Hepatocyte (in vitro differentiated cells): ENCODE measurements around the gene THUMPD1. TPM values are rescaled to one million over a fixed set of nuclear protein-coding genes. Genes with fewer than 3 reads are reported as not detected.
"Not testable (repeated sequence)": the region's sequence is repeated elsewhere in the genome, so short reads cannot be mapped to it uniquely, and the experiment has no call there.

Source experiments
- DNase-seq: peaks from one replicate; pipeline ENCODE4 v3.0.0-alpha.2; 2016; ENCODE audit warnings: low spot score
- H2AFZ ChIP-seq: fragments of 200-600 bp; sonication (generic); 2 replicates; pipeline ENCODE4 v1.6.0; 2016; ENCODE audit warnings: antibody characterized with exemption, mild to moderate bottlenecking
- H3K27ac ChIP-seq: fragments of 200-600 bp; sonication (generic); 2 replicates; pipeline ENCODE4 v1.5.1; 2016; ENCODE audit warnings: mild to moderate bottlenecking
- H3K27me3 ChIP-seq: fragments of 200-600 bp; sonication (generic); 2 replicates; pipeline ENCODE4 v1.6.1; 2016
- H3K36me3 ChIP-seq: fragments of 200-600 bp; sonication (generic); replicated peaks from 2 replicates; pipeline ENCODE4 v1.5.1; 2016; ENCODE audit warnings: low read depth; ENCODE audit not compliant: insufficient read depth
- H3K4me1 ChIP-seq: fragments of 200-600 bp; sonication (generic); 2 replicates; pipeline ENCODE4 v1.5.1; 2016; ENCODE audit warnings: mild to moderate bottlenecking, moderate library complexity; ENCODE audit not compliant: insufficient read depth
- H3K4me2 ChIP-seq: fragments of 200-600 bp; sonication (generic); 2 replicates; pipeline ENCODE4 v1.6.0; 2016
- H3K4me3 ChIP-seq: fragments of 200-600 bp; sonication (generic); 2 replicates; pipeline ENCODE4 v1.5.1; 2016; ENCODE audit warnings: mild to moderate bottlenecking
- H3K79me2 ChIP-seq: fragments of 200-600 bp; sonication (generic); 2 replicates; pipeline ENCODE4 v1.6.0; 2017; ENCODE audit warnings: mild to moderate bottlenecking
- H3K9me2 ChIP-seq: fragments of 200-600 bp; sonication (generic); replicated peaks from 2 replicates; pipeline ENCODE4 v1.6.0; 2017; ENCODE audit warnings: mild to moderate bottlenecking; ENCODE audit not compliant: insufficient read depth
- H3K9me3 ChIP-seq: fragments of 200-600 bp; sonication (generic); 2 replicates; pipeline ENCODE4 v1.5.1; 2016; ENCODE audit warnings: low read depth, mild to moderate bottlenecking
- H4K20me1 ChIP-seq: fragments of 200-600 bp; sonication (generic); 2 replicates; pipeline ENCODE4 v1.6.0; 2016; ENCODE audit warnings: mild to moderate bottlenecking; ENCODE audit not compliant: insufficient read depth, poor library complexity, severe bottlenecking
- CTCF ChIP-seq: fragments of 200-600 bp; sonication (generic); IDR thresholded peaks from 2 replicates; pipeline ENCODE4 v1.5.1; 2016; ENCODE audit warnings: antibody characterized with exemption, mild to moderate bottlenecking; ENCODE audit not compliant: poor library complexity
- EZH2 ChIP-seq: fragments of 200-600 bp; sonication (generic); IDR thresholded peaks from 2 replicates; pipeline ENCODE4 v1.6.1; 2016; ENCODE audit warnings: antibody characterized with exemption, mild to moderate bottlenecking, borderline replicate concordance
- EZH2phosphoT487 ChIP-seq: fragments of 200-600 bp; sonication (generic); IDR thresholded peaks from one replicate; pipeline ENCODE4 v1.6.1; 2018; ENCODE audit warnings: antibody characterized with exemption, mild to moderate bottlenecking, low read depth, moderate library complexity; ENCODE audit not compliant: unreplicated experiment, severe bottlenecking
- WGBS: methylation state at CpG from one replicate; pipeline ENCODE4 v1.1.6; 2016; ENCODE audit warnings: low lambda C conversion rate; ENCODE audit errors: missing lambda C conversion rate; 5-methylcytosine and 5-hydroxymethylcytosine counted together
- polyA plus RNA-seq: library from polyadenylated mRNA; unstranded; fragments of >200 nt; fragmentation: Nextera tagmentation; extraction: Ambion mirVana; gene quantifications from 2 replicates; pipeline ENCODE4 v1.2.1, GENCODE V29; 2016
- total RNA-seq: library from RNA; depleted of rRNA; stranded (reverse); fragments of >200 nt; gene quantifications from 2 replicates; pipeline ENCODE4 v1.2.3, GENCODE V29; 2014

The THUMPD1 gene
- total and polyA plus RNA-seq, 2 experiments from 2014 or later, result 27.3 to 51.6 TPM

GRCh38 chr16:20766294-20766693 lies 24.7 kb upstream of the THUMPD1 start:
- WGBS, result 96% methylated on average over 5 of the region's 5 CpGs
- peaks cover 13% of the 10 kb centered on the region for H3K4me1 ChIP-seq
- peaks cover 6% of the 10 kb centered on the region for H3K9me3 ChIP-seq
- DNase-seq, result no peak
- H4K20me1 ChIP-seq, result no peaks in the 10 kb centered on the region
- TF ChIP-seq EZH2phosphoT487 (no peak), CTCF (no peak), EZH2 (no peak)
- H3K27me3 ChIP-seq, result no peaks in the 10 kb centered on the region
- no peaks in the 10 kb centered on the region for H3K79me2 ChIP-seq
- H3K36me3 ChIP-seq, result no peaks in the 10 kb centered on the region
- no peaks in the 10 kb centered on the region for H3K9me2 ChIP-seq
- no peak overlapping the region for H3K4me3 ChIP-seq
- no peak overlapping the region for H2AFZ ChIP-seq
- H3K4me2 ChIP-seq, result no peak overlapping the region
- H3K27ac ChIP-seq, result no peak overlapping the region

DNA sequence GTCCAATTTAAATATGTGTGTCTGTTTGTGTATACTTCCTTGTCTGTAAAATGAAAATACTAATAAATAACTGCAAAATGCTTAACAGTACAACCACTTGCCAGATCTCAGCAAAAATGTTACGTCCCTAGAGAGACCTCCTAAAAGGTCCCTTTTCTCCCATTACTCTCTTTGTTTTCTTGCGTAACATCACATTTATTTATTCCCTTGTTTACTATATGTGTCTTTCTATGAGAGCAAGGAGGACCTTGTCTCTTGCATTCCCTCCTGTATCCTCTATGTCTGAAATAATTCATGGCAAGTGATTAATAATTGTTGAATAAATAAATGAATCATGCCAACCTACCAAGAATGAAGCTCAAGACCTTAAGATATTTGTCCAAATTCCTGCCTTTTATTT lies 24.1 kb upstream of the THUMPD1 start:
- H3K27me3 ChIP-seq, result no peaks in the 10 kb centered on the region
- H3K4me1 ChIP-seq, result peaks cover 13% of the 10 kb centered on the region
- H3K9me3 ChIP-seq, result peaks cover 6% of the 10 kb centered on the region
- WGBS, result 98% methylated on average over 2 of the region's 2 CpGs
- no peaks in the 10 kb centered on the region for H3K9me2 ChIP-seq
- no peak overlapping the region for H3K4me2 ChIP-seq
- H4K20me1 ChIP-seq, result no peaks in the 10 kb centered on the region
- H3K36me3 ChIP-seq, result no peaks in the 10 kb centered on the region
- TF ChIP-seq EZH2, result no peak
- H3K79me2 ChIP-seq, result no peaks in the 10 kb centered on the region
- no peak overlapping the region for H2AFZ ChIP-seq
- H3K4me3 ChIP-seq, result no peak overlapping the region
- DNase-seq, result no peak
- no peak overlapping the region for H3K27ac ChIP-seq

DNA sequence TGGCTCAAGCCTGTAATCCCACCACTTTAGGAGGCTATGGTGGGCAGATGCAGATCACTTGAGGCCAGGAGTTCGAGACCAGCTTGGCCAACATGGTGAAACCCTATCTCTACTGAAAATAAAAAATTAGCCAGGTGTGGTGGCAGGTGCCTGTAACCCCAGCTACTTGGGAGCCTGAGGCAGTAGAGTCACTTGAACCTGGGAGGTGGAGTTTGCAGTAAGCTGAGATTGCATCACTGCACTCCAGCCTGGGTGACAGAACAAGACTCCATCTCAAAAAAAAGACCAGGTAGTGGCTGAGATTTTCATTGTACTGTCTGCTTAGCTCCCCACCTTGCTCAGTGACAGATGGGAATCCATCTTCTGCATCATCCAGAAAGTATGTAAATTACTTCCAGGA lies 22.8 kb upstream of the THUMPD1 start:
- not testable (repeated sequence) for H4K20me1 ChIP-seq, H3K79me2 ChIP-seq, H3K36me3 ChIP-seq, H3K27me3 ChIP-seq, DNase-seq, H3K4me3 ChIP-seq, H2AFZ ChIP-seq, H3K9me2 ChIP-seq, H3K9me3 ChIP-seq
- Histone ChIP-seq H3K4me2 (peak overlapping the region; percentile 76), H3K4me1 (peaks cover 13% of the 10 kb centered on the region), H3K27ac (peak overlapping the region; percentile 38)
- 95% methylated on average over 1 of the region's 1 CpG for WGBS

GRCh38 chr16:20763461-20764232 lies 22.0 kb upstream of the THUMPD1 start, which contains the start of gene ACSM3:
ACSM3 (plus strand) TSS chr16:20764014; CDS start chr16:20770035, 6,021 bp downstream.
- no peaks in the 10 kb centered on the region for H3K36me3 ChIP-seq
- no peaks in the 10 kb centered on the region for H3K9me2 ChIP-seq
- no peaks in the 10 kb centered on the region for H3K79me2 ChIP-seq
- H3K4me3 ChIP-seq, result peak within 1 kb of the TSS; percentile 21
- peak within 1 kb of the TSS; percentile 76 for H3K4me2 ChIP-seq
- 5% methylated on average over 10 of the region's 10 CpGs for WGBS
- peak within 1 kb of the TSS; percentile 62 for H2AFZ ChIP-seq
- no peaks in the 10 kb centered on the region for H4K20me1 ChIP-seq
- no peak for TF ChIP-seq EZH2
- no peak for TF ChIP-seq EZH2phosphoT487
- TF ChIP-seq CTCF, result no peak
- peaks cover 6% of the 10 kb centered on the region for H3K9me3 ChIP-seq
- H3K27ac ChIP-seq, result peak within 1 kb of the TSS; percentile 71
- peak; percentile 90 for DNase-seq
- H3K27me3 ChIP-seq, result no peaks in the 10 kb centered on the region
- H3K4me1 ChIP-seq, result peaks cover 13% of the 10 kb centered on the region
